ENCODE results near the gene ABHD17B.

DNA sequence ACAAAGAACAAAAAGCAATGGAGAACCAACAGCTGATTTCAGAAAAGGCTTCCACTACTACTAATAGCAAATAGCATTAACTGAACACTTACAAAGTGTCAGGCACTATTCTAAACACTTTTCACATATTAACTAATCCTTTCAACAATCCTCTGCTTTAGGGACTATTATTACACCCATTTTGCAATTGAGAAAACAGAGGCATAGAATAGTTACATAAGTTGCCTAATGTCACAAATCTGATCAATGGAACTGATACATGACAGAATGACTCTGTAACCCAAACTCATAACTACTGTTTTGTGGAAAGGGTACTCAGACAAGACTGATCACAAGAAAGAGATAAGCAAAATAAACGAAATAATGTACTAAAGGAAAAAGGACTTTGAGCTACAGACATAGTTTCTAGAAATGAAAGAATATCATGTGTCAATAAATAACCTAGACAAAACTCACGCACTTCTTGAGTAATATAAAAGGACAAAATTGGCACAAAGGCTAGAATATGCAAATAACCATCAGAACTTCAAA lies 31.3 kb downstream of the ABHD17B start:
- TF ChIP-seq CTCF (conservative IDR thresholded peaks at IDR 0.05 in 1 of 2, IDR thresholded peaks at IDR 0.05 in 1 of 2; ENCODE audit: low read depth in 1 of 2, low read length in 2 of 2) = no peak
- no peak for TF ChIP-seq EZH2 (IDR thresholded peaks at IDR 0.05; ENCODE audit: low read length, missing control alignments)

Data from fibroblast of lung (primary cell).